SK-N-SH treated with all-trans-retinoic acid at 6 μM for 48 hours (cell line): ENCODE results near the gene RUSF1.
"Not testable (repeated sequence)": the region's sequence is repeated elsewhere in the genome, so short reads cannot be mapped to it uniquely, and the experiment has no call there.

ENCODE experiments used
- ATAC-seq: fragments of 200-7000 bp; cut with Tn5 transposase; 3 replicates; pipeline ENCODE4 v1.9.1; 2020; ENCODE audit warnings: mild to moderate bottlenecking, moderate library complexity
- BACH2 ChIP-seq: fragments of 250-450 bp; sonication (Bioruptor Pico); IDR thresholded peaks from 2 replicates; pipeline ENCODE4 v1.9.0; 2021; ENCODE audit warnings: mild to moderate bottlenecking, borderline replicate concordance
- CSDC2 ChIP-seq: fragments of 250-450 bp; sonication (Bioruptor Pico); IDR thresholded peaks from 2 replicates; pipeline ENCODE4 v1.5.0; 2020; ENCODE audit warnings: mild to moderate bottlenecking, moderate library complexity
- GLIS3 ChIP-seq: fragments of 250-450 bp; sonication (Bioruptor Pico); IDR thresholded peaks from 2 replicates; pipeline ENCODE4 v1.5.0; 2020; ENCODE audit warnings: mild to moderate bottlenecking, moderate library complexity
- ISL1 ChIP-seq: fragments of 250-450 bp; sonication (Bioruptor Pico); IDR thresholded peaks from 2 replicates; pipeline ENCODE4 v2.1.2; 2022; ENCODE audit warnings: mild to moderate bottlenecking, moderate library complexity
- PPARA ChIP-seq: fragments of 250-450 bp; sonication (Bioruptor Pico); IDR thresholded peaks from 2 replicates; pipeline ENCODE4 v1.5.0; 2020; ENCODE audit warnings: mild to moderate bottlenecking, borderline replicate concordance
- RARB ChIP-seq: fragments of 250-450 bp; sonication (Bioruptor Pico); IDR thresholded peaks from 2 replicates; pipeline ENCODE4 v1.8.0; 2021; ENCODE audit warnings: mild to moderate bottlenecking, moderate library complexity
- SNAI2 ChIP-seq: fragments of 250-450 bp; sonication (Bioruptor Pico); IDR thresholded peaks from 2 replicates; pipeline ENCODE4 v1.5.0; 2020; ENCODE audit warnings: mild to moderate bottlenecking, moderate library complexity
- TCF4 ChIP-seq: fragments of 250-450 bp; sonication (Bioruptor Pico); IDR thresholded peaks from 2 replicates; pipeline ENCODE4 v1.8.0; 2021; ENCODE audit warnings: mild to moderate bottlenecking, moderate library complexity, borderline replicate concordance
- TOX ChIP-seq: fragments of 250-450 bp; sonication (Bioruptor Pico); IDR thresholded peaks from 2 replicates; pipeline ENCODE4 v1.8.0; 2021; ENCODE audit warnings: mild to moderate bottlenecking, moderate library complexity, borderline replicate concordance
- ZC3H10 ChIP-seq: fragments of 250-450 bp; sonication (Bioruptor Pico); IDR thresholded peaks from 2 replicates; pipeline ENCODE4 v1.5.1; 2021; ENCODE audit warnings: mild to moderate bottlenecking, moderate library complexity
- ZFP3 ChIP-seq: fragments of 250-450 bp; sonication (Bioruptor Pico); IDR thresholded peaks from 2 replicates; pipeline ENCODE4 v1.5.0; 2020; ENCODE audit warnings: mild to moderate bottlenecking, moderate library complexity
- ZFP30 ChIP-seq: fragments of 450-650 bp; formaldehyde crosslinking; IDR thresholded peaks from 2 replicates; pipeline ENCODE4 v1.5.0; 2022; ENCODE audit warnings: mild to moderate bottlenecking, moderate library complexity
- ZNF565 ChIP-seq: fragments of 450-650 bp; formaldehyde crosslinking; conservative IDR thresholded peaks from 2 replicates; pipeline ENCODE4 v1.5.0; 2020; ENCODE audit warnings: low read depth, mild to moderate bottlenecking, moderate library complexity
- ZNF70 ChIP-seq: fragments of 450-650 bp; formaldehyde crosslinking; IDR thresholded peaks from 2 replicates; pipeline ENCODE4 v1.5.0; 2020; ENCODE audit warnings: mild to moderate bottlenecking, moderate library complexity
- ZNF8 ChIP-seq: fragments of 450-650 bp; formaldehyde crosslinking; IDR thresholded peaks from 2 replicates; pipeline ENCODE4 v1.5.0; 2020; ENCODE audit warnings: mild to moderate bottlenecking, moderate library complexity
- TF ChIP-seq, protein P1 (sequence below): fragments of 250-450 bp; sonication (Bioruptor Pico); IDR thresholded peaks from 2 replicates; pipeline ENCODE4 v1.5.1; 2021; ENCODE audit warnings: mild to moderate bottlenecking, moderate library complexity
- TF ChIP-seq, protein P2 (sequence below): fragments of 250-450 bp; sonication (Bioruptor Pico); IDR thresholded peaks from 2 replicates; pipeline ENCODE4 v1.5.1; 2020; ENCODE audit warnings: low read depth, mild to moderate bottlenecking, moderate library complexity
- TF ChIP-seq, protein P3 (sequence below): fragments of 250-450 bp; sonication (Bioruptor Pico); IDR thresholded peaks from 2 replicates; pipeline ENCODE4 v1.8.0; 2021; ENCODE audit warnings: low read depth, mild to moderate bottlenecking, moderate library complexity, borderline replicate concordance
- TF ChIP-seq, protein P4 (sequence below): fragments of 250-450 bp; sonication (Bioruptor Pico); IDR thresholded peaks from 2 replicates; pipeline ENCODE4 v1.5.0; 2020; ENCODE audit warnings: mild to moderate bottlenecking, moderate library complexity
- TF ChIP-seq, protein P5 (sequence below): fragments of 250-450 bp; sonication (Bioruptor Pico); IDR thresholded peaks from 2 replicates; pipeline ENCODE4 v1.8.0; 2020; ENCODE audit warnings: mild to moderate bottlenecking, moderate library complexity, borderline replicate concordance

The RUSF1 gene

DNA sequence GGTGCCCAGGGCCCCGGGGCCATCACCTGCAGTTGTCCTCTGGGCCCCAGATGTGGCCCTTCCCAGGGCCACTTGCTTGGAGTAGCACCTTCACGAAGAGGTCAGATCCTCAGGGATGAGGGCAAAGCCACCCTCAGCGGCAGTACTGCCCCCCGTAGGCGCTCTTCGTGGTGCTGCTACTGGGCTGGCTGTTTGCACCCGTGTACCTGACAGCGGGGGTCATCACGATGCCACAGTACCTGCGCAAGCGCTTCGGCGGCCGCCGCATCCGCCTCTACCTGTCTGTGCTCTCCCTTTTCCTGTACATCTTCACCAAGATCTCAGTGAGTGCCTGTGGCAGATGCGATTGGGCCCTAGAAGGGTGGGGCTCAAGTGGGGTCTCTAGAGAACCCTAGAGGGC is 22.6 kb downstream of the RUSF1 start (continued):
- TF ChIP-seq, protein P1, sequence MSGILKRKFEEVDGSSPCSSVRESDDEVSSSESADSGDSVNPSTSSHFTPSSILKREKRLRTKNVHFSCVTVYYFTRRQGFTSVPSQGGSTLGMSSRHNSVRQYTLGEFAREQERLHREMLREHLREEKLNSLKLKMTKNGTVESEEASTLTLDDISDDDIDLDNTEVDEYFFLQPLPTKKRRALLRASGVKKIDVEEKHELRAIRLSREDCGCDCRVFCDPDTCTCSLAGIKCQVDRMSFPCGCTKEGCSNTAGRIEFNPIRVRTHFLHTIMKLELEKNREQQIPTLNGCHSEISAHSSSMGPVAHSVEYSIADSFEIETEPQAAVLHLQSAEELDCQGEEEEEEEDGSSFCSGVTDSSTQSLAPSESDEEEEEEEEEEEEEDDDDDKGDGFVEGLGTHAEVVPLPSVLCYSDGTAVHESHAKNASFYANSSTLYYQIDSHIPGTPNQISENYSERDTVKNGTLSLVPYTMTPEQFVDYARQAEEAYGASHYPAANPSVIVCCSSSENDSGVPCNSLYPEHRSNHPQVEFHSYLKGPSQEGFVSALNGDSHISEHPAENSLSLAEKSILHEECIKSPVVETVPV (CRISPR knock-in tag): no peak
- TF ChIP-seq, protein P2, sequence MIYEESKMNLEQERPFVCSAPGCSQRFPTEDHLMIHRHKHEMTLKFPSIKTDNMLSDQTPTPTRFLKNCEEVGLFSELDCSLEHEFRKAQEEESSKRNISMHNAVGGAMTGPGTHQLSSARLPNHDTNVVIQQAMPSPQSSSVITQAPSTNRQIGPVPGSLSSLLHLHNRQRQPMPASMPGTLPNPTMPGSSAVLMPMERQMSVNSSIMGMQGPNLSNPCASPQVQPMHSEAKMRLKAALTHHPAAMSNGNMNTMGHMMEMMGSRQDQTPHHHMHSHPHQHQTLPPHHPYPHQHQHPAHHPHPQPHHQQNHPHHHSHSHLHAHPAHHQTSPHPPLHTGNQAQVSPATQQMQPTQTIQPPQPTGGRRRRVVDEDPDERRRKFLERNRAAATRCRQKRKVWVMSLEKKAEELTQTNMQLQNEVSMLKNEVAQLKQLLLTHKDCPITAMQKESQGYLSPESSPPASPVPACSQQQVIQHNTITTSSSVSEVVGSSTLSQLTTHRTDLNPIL: no peak

DNA sequence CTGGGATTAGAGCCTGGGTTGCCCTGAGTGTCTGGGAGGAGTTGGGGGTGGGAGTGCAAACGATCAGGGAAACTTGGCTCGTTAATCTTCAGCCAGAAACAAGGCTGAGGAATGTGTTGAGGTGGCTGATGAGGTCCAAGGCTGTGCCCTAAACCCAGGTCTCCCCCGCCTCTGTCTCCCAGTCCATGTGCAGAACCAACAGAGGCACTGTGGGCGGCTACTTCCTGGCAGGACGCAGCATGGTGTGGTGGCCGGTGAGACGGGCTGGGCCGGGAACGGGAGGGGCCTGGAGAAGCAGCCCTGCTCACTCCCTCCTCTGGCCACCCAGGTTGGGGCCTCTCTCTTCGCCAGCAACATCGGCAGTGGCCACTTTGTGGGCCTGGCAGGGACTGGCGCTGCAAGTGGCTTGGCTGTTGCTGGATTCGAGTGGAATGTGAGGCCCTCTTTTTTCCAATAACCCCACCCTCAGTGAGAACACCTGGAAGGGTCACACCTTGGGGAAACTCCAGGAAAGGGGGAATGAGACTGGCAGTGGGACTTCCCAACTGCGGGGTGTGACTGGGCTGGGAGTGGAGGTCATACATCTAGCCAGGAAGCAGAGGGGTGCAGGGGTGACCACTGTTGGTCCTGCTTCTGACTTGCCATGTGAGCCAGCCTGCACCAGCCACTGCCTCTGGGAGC is 23.6 kb downstream of the RUSF1 start:
- ATAC-seq: no peak
- TF ChIP-seq ZFP3 (CRISPR knock-in tag): no peak
- TF ChIP-seq, protein P2: no peak
- no peak for TF ChIP-seq CSDC2
- no peak for TF ChIP-seq ZFP30
- TF ChIP-seq TCF4 (CRISPR knock-in tag): no peak
- no peak for TF ChIP-seq TOX (CRISPR knock-in tag)
- TF ChIP-seq, protein P3, sequence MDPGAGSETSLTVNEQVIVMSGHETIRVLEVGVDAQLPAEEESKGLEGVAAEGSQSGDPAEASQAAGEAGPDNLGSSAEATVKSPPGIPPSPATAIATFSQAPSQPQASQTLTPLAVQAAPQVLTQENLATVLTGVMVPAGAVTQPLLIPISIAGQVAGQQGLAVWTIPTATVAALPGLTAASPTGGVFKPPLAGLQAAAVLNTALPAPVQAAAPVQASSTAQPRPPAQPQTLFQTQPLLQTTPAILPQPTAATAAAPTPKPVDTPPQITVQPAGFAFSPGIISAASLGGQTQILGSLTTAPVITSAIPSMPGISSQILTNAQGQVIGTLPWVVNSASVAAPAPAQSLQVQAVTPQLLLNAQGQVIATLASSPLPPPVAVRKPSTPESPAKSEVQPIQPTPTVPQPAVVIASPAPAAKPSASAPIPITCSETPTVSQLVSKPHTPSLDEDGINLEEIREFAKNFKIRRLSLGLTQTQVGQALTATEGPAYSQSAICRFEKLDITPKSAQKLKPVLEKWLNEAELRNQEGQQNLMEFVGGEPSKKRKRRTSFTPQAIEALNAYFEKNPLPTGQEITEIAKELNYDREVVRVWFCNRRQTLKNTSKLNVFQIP (CRISPR knock-in tag): no peak
- TF ChIP-seq, protein P4, sequence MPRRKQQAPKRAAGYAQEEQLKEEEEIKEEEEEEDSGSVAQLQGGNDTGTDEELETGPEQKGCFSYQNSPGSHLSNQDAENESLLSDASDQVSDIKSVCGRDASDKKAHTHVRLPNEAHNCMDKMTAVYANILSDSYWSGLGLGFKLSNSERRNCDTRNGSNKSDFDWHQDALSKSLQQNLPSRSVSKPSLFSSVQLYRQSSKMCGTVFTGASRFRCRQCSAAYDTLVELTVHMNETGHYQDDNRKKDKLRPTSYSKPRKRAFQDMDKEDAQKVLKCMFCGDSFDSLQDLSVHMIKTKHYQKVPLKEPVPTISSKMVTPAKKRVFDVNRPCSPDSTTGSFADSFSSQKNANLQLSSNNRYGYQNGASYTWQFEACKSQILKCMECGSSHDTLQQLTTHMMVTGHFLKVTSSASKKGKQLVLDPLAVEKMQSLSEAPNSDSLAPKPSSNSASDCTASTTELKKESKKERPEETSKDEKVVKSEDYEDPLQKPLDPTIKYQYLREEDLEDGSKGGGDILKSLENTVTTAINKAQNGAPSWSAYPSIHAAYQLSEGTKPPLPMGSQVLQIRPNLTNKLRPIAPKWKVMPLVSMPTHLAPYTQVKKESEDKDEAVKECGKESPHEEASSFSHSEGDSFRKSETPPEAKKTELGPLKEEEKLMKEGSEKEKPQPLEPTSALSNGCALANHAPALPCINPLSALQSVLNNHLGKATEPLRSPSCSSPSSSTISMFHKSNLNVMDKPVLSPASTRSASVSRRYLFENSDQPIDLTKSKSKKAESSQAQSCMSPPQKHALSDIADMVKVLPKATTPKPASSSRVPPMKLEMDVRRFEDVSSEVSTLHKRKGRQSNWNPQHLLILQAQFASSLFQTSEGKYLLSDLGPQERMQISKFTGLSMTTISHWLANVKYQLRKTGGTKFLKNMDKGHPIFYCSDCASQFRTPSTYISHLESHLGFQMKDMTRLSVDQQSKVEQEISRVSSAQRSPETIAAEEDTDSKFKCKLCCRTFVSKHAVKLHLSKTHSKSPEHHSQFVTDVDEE (CRISPR knock-in tag): no peak
- TF ChIP-seq, protein P5, sequence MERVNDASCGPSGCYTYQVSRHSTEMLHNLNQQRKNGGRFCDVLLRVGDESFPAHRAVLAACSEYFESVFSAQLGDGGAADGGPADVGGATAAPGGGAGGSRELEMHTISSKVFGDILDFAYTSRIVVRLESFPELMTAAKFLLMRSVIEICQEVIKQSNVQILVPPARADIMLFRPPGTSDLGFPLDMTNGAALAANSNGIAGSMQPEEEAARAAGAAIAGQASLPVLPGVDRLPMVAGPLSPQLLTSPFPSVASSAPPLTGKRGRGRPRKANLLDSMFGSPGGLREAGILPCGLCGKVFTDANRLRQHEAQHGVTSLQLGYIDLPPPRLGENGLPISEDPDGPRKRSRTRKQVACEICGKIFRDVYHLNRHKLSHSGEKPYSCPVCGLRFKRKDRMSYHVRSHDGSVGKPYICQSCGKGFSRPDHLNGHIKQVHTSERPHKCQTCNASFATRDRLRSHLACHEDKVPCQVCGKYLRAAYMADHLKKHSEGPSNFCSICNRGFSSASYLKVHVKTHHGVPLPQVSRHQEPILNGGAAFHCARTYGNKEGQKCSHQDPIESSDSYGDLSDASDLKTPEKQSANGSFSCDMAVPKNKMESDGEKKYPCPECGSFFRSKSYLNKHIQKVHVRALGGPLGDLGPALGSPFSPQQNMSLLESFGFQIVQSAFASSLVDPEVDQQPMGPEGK (CRISPR knock-in tag): no peak
- no peak for TF ChIP-seq RARB (CRISPR knock-in tag)
- no peak for TF ChIP-seq GLIS3 (CRISPR knock-in tag)

DNA sequence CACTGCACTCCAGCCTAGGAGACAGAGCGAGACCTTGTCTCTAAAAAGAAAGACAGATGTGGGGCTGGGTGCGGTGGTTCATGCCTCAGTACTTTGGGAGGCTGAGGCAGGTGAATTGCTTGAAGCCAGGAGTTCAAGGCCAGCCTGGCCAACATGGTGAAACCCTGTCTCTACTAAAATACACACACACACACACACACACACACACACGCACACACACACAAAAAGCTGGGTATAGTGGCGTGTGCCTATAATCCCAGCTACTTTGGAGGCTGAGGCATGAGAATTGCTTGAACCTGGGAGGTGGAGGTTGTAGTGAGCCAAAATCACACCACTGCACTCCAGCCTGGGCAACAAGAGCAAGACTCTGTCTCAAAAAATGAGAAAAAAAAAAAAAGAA is 24.1 kb downstream of the RUSF1 start:
- not testable (repeated sequence) for ATAC-seq

DNA sequence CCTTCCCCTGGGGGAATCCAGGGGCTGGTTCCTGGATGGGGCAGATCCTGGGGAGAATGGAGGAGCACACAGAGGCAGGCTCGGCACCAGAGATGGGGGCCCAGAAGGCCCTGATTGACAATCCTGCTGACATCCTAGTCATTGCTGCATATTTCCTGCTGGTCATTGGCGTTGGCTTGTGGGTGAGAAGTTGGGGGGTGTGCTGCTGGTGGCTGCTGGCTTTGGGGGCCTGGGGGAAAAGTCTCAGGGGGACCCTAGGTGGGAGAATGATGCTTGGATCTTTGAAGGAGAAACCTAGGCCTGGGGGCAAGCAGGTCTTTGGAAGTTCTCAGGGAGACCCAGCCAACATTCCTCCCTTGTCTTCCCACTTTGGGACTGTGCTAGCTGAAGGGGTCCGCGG is 25.1 kb downstream of the RUSF1 start, which contains the start of gene SLC5A2:
SLC5A2 (plus strand) TSS at position 43 of the 400 bp plus-strand sequence; CDS start at position 57, 14 bp downstream.
- no peak for ATAC-seq
- no peak for TF ChIP-seq PPARA (CRISPR knock-in tag)
- no peak for TF ChIP-seq ZFP3 (CRISPR knock-in tag)
- TF ChIP-seq ISL1 (CRISPR knock-in tag): no peak
- no peak for TF ChIP-seq ZNF8
- TF ChIP-seq, protein P1 (CRISPR knock-in tag): no peak
- TF ChIP-seq TOX (CRISPR knock-in tag): no peak
- no peak for TF ChIP-seq ZNF70 (CRISPR knock-in tag)
- no peak for TF ChIP-seq BACH2 (CRISPR knock-in tag)
- TF ChIP-seq ZC3H10 (CRISPR knock-in tag): no peak
- TF ChIP-seq, protein P2: no peak
- TF ChIP-seq, protein P5 (CRISPR knock-in tag): no peak
- TF ChIP-seq RARB (CRISPR knock-in tag): no peak
- no peak for TF ChIP-seq SNAI2 (CRISPR knock-in tag)
- no peak for TF ChIP-seq ZNF565
- TF ChIP-seq GLIS3 (CRISPR knock-in tag): no peak
